Measurements from ENCODE around the gene HMCES.
"Not testable (repeated sequence)": the region's sequence is repeated elsewhere in the genome, so short reads cannot be mapped to it uniquely, and the experiment has no call there.

HMCES gene

GRCh38 chr3:129259612-129260477 is 18.8 kb upstream of the HMCES start:
- no peak for DNase-seq

DNA sequence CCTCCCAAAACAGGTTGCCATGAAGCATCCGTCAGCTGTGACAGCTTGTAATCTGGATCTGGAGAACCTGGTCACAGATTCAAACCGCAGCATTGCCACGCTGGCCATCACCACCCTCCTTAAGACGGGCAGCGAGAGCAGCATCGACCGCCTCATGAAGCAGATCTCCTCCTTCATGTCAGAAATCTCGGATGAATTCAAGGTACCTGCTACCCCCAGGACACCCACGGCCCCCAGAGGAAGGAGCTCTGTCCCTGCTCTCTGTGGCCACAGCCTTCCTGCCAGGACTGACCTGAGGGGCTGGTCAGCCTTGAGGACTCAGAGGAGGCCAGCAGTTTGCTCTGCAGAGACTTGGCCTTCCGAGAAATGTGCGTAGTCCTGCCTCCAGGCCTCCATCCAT is 18.1 kb upstream of the HMCES start:
- no peak for DNase-seq

DNA sequence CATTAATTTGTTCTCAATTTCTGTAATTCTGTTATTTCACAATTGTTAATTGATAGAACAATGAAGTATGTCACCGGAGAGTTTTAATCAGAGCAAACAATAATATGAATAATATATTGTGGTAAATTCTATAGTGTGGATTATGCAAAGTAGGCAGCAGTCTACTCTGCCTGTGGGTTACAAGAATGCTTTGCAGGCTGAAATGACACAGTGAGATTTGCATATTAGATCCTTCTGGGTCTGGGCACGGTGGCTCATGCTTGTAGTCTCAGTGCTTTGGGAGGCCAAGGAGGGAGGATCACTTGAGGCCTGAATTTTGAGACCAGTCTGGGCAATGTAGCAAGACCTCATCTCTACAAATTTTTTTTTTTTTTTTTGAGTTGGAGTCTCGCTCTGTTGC is 16.8 kb upstream of the HMCES start:
- no peak for DNase-seq

DNA sequence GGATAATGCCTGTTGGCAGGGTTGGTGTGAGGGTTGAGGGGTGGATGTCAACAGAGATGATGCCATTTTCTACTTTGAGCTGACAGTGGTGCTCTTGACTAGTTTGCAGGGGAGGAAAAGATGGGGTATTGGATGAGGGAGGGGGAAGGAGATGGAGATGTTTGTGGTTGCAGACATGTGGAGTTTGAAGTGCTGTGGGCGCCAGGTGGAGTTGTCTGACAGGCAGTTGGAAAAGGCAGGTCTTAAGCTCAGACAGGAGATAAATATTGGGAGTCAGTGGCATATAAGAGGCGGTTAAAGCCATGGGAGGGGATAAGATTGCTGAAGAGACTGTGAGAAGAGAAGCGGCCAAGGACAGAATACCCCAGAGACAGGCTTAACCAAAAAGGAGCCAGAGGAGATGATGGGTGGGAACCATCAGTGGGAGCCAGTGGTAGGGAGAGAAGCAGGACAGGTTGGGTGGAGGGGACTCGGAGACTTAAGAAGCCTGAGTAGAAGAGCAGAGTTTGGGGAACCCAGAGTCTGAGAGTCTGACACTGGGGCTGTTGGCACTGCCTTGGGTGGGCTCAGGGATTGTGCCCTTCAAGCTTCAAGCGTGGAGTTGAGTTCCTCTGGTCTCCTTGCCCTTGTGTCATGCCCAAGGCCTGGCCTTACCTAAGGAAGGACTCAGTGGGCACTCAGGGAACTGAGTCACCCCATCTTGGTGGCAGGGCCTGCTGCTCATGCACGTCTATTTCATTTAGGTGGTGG is 15.3 kb upstream of the HMCES start:
- DNase-seq, result no peak

- DNase-seq, result not testable (repeated sequence)
Measured at GRCh38 chr3:129264994-129265393, 13.7 kb upstream of the HMCES start.

DNA sequence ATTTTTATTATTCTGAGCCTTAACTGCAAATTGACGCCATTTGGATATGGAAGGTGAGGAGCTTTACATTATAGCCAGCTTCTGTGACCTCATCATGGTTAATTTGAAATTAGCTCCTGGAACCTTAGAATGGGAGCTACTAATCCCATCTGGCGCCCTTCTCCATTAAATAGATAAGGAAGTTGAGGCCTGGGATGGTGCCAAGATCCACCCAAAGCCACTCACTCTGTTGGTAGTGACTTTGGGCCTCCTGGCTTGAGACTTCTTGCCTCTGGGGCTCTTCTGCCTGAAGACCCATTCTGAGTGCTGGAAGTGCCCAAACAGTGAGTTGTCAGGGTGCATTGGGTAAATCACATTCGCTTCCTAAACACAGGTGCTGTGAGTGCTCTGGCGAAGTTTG is 12.0 kb upstream of the HMCES start:
- DNase-seq, result no peak

DNA sequence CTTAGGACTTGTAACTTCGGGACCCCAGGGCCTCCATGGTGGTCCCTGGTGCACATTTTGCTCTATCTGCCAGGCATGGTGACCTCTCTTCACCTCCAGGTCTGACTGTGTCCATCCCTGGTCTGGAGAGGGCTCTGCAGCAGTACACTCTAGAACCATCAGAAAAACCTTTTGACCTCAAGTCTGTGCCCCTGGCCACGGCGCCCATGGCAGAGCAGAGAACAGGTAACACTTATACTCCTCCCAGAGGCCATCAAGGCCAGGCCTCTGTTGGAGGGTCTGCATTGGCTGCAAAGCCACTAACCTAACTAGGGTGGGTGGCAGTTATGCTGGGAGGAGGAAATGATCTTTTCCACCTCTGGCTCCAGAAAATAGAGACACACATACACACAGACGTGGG is 10.3 kb upstream of the HMCES start:
- no peak for DNase-seq

DNA sequence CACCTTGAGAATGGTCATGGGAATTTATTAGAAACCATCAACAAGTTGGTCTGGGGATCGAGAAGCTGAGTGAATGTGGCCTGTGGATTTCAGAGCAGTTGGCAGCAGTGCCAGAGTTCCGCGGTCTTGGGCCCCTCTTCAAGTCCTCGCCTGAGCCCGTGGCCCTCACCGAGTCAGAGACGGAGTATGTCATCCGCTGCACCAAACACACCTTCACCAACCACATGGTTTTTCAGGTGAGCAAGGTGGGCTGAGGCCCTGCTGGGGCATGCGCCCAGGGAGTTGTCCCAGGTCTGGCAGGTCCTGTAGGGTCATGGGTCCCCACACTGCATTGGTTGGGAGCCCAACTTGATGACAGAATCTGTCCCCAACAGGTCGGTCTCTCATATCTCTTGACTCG is 7.0 kb upstream of the HMCES start:
- no peak for DNase-seq

DNA sequence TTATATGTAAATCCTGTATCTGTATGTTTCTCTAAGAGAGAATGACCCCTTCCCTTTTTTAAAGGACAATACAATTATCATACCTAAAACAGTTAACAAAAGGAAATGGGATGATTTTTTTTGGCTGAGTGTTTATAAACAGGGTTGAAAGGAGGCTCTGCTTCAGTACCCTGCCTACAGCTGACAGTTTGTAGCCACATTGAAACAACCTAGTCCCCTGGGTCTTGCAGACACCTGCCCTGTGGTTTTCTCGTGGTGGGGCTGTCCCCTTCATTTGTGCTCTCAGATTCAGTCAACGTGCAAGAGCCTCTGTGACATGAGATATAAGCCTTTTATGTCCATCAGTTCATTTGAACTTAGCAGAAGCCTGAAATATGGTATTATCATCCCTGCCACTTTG is 2.3 kb upstream of the HMCES start:
- DNase-seq, result no peak

- DNase-seq, result peak; percentile 25
Measured at GRCh38 chr3:129277829-129278271, 820 bp upstream of the HMCES start.

GRCh38 chr3:129278966-129279906 is 566 bp downstream of the HMCES start:
- peak; percentile 53 for DNase-seq

DNA sequence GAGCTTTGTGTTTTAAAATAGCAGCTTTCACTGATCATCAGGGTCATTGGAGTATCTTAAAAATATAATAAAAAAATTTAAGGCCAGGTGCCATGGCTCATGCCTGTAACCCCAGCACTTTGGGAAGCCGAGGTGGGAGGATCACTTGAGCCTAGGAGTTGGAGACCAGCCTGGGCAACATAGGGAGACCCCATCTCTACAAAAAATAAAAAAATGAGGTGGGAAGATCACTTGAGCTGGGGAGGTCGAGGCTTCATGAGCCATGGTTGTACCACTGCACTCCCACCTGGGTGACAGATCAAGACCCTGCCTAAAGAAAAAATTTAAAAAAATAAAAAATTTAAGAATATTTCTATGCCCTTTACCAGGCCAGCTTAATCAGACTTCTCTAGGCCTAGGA is 1.5 kb downstream of the HMCES start:
- no peak for DNase-seq

DNA sequence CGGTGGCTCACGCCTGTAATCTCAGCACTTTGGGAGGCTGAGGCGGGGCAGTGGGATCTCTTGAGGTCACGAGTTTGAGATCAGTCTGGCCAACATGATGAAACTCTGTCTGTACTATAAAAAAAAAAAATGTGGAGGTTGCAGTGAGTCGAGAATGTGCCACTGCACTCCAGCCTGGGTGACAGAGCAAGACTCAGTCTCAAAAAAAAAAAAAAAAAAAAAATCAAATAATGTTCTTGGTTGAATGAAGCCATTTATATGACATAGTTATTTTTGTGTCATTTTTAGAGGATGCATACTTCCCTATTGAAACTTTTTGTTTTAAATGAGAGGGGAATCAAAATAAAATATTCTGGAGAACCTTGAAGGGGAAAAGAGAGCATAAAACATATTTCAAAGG is 3.1 kb downstream of the HMCES start:
- no peak for DNase-seq

DNA sequence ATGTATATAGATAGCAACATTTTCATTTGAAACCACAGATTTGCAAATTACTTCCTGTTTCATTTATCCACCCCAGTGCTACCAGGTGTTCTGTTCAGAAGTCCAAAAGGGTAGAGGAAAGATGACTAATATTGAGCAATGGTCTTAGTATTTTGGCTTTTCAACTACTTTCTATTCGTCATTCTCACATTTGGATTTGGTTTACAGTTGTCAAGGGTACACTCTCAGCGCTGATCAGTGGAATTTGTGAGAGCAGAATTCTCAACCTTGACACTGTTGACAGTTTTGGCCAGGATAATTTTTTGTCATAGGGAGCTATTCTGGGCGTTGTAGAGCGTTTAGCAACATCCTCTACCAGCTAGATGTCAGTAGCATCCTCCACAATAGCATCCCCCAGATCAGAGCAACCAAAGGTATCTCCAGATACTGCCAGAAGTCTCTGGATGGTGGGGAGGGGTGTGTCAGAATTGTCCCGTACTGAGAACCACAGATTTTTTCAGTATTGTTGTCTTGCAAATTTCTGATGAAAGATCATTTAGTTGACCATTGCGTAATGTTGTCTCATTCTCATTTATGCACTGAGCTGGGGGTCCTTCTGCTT is 4.2 kb downstream of the HMCES start:
- DNase-seq, result peak; percentile 55

GRCh38 chr3:129286081-129286480 is 7.4 kb downstream of the HMCES start:
- DNase-seq, result no peak

- no peak for DNase-seq
Measured at GRCh38 chr3:129288446-129288845, 9.8 kb downstream of the HMCES start.

GRCh38 chr3:129289201-129289921 is 10.7 kb downstream of the HMCES start:
- DNase-seq, result no peak

DNA sequence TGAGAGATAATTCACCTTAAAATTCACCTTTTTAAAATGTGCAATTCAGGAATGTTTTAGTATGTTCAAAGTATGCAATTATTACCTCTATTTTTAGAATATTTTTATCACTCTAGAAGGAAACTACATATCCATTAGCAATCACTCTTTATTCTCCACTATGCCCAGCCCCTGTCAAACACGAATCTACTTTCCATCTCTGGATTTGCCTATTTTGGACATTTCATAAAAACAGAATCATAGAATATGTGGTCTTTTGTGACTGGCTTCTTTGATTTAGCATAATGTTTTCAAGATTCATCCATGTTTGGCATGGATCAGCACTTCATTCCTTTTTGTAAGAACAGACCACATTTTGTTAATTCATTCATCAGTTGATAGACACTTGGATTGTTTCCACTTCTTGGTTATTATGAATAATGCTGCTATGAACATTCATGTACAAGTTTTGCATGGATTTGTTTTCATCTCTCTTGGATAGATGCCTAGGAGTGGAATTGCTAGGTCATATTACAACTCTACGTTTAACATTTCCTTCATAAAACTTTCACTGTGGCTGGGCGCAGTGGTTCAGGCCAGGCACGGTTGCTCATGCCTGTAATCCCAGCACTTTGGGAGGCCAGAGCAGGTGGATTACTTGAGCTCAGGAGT is 12.7 kb downstream of the HMCES start:
- DNase-seq, result peak; percentile 72

GRCh38 chr3:129295286-129295685 is 16.6 kb downstream of the HMCES start:
- no peak for DNase-seq

DNA sequence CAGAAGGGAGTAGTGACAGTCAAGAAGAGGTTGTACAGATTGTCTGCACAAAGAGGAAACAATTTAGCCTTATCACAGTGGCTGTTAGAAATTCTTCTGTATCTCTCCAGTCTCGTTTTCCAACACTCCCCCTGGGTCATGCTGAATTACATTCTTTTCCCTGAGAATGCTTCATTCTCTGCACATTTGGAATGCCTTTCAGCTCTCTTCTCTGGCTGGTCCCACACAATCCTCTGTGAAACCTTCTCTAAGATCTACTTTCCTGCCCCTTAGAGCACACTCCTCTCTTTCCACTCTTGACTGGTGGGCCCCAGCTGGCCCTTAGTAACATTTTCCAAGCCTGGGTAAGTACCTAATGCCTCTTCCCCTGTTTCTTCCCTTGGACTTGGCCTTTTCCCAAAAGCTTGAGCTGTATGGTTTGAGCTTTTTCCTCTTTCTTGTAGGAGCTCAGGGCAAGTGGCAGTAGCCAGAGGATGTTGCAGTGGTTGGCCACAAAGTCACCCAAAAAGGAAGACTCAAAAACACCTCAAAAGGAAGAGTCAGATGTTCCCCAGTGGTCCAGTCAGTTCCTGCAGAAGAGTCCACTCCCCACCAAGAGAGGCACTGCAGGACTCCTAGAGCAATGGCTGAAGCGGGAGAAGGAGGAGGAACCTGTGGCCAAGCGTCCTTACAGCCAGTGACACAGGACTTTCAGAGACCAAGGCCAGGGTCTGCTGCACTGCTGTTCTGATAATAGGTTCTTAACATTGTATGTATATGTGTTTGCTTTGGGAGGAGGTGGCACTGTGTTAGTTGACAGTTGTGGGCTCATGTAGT is 25.7 kb downstream of the HMCES start:
- DNase-seq, result no peak

DNA sequence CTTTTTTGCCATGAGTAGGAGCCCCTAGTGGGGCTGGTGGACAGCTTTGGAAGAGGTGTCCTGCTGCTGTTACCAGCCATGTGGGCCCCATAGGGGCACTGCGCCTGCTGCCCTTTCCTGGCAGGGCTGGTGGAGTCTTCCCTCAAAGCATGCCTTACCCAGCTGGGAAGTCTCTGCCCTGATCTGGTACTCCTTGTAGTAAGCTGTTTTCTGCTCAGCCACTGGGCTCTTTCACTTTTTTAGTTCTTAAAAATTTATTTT is 26.2 kb downstream of the HMCES start:
- no peak for DNase-seq

Measured in fibroblast of upper back skin (primary cell).